Measurements from ENCODE around the gene ARHGAP22. TPM values are rescaled to one million over a fixed set of nuclear protein-coding genes. Genes with fewer than 3 reads are reported as not detected.

Gene ARHGAP22
- total RNA-seq, 4 donors from 2014 or later = 3.2 to 24.0 (median 9.9) TPM

DNA sequence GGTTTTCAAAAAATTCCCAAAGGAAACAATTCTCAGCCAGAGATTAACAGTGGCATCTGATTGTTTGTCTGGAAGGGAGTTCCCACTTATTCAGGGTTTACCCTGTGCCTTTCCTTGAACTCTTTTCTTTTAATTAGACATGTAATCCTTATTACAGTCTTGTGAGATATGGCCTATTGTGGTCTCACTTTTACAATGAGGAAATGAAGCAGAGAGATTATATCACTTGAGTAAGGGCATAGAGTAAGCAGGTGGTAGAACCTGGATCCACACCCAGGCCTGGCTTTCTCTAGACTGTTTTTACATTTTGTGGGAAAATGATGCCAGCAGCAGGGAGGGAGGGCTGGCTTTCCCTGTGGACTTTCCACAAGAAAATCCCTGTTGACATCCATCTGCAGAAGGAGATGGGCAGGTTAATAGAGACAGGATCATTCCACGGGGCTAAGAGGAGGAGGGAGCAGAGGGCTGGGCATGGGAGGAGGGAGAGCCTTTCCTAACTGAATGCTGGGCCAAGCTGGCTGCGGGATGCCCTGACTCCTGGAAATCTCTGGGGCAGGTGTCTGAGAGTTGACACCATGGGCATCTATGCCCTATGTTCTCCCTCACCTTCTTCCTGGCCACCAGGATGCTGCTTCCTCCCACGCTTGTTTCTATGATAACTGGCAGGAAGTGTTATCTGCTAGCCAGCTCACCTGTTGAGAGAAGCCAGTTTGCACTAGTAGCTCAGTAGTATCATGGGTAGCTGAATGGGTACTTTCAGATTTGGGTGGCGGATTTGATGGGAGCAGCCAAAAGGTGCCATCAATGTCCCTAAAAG, 28.7 kb upstream of the ARHGAP22 start:
- no peak for TF ChIP-seq CTCF (IDR thresholded peaks at IDR 0.05)
- DNase-seq (ENCODE audit: low spot score) (no peak), ATAC-seq (ENCODE audit: low FRiP score) (no peak)

DNA sequence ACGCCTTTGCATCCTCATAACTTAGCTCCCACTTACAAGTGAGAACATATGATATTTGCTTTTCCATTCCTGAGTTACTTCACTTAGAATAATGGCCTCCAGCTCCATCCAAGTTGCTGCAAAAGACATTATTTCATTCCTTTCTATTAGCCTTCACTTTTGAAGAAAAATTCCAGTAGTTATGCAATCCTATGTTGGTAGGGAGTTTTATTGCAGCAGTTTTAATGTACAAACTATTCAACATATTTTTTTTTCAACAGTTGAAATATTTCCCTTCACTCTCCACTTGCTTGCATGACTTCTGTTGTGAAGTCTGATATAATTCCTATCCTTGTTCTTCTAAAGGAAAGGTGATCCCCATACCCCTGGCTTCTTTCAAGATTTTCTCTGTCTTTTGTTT, 27.3 kb upstream of the ARHGAP22 start:
- DNase-seq (ENCODE audit: low spot score) = no peak
- no peak for TF ChIP-seq CTCF (IDR thresholded peaks at IDR 0.05)
- ATAC-seq (ENCODE audit: low FRiP score) = no peak

DNA sequence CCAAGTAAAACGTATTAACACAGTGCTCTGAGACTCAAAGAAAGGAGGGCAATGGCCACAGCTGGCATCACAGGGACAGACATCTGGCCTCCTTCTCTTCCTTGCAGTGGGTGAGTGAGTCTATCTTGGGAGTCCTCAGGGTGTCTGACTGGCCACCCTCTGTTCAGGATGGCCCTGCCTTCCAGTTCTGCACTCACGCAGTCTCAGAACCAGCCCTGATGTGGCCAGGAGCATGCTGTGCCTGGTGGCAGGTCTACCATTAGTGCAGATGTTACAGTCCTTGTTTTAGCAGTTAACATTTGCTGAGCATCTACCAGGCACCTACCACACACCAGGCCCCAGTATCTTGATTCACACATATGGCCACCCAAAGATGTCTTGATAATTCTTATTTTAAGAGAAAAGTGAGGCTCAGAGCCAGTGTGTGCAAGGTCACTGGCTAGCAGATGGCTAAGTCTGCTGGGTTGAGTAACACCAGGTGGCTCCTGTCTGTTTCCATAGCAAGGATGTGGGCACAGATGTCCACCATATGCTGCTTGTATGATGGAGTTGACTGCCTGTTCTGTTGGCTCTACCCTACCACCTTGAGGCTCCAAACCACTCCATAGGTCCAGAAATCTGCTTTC, 23.2 kb upstream of the ARHGAP22 start:
- DNase-seq (ENCODE audit: low spot score) (no peak), ATAC-seq (ENCODE audit: low FRiP score) (no peak)

DNA sequence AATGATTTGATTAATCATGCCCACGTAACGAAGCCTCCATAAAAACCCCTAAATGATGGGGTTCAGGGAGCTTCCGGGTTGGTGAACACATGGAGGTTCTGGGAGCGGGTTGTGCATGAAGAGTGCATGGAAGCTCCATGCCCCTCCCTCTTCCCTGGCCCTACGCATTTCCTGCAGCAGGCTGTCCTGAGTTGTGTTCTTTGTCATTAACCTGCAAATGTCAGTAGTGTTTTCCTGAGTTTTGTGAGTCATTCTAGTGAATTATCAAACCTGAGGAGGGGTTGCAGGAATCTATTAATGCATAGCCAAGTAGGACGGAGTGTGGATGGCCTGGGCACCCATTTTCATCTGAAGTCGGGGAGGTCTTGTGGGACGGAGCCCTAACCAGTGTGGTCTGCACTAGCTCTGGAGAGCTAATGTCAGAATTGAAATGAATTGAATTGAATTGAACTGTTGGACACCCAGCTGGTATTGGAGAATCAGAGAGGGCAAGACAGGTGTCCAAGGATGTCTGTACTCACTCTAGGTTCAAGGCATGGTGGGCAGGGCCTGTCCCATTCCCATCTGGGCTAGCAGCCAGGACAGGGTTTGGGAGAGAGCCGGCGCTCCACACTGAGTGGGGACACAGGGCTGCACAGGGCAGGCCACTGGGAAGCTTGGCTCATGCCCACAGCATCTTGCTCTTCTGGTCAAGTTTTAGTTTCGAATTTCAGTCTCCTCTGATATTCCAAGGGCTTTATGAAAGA, 22.3 kb upstream of the ARHGAP22 start:
- DNase-seq (ENCODE audit: low spot score) = no peak
- ATAC-seq (ENCODE audit: low FRiP score) = no peak
- TF ChIP-seq CTCF (IDR thresholded peaks at IDR 0.05) = no peak

More for the DNA sequence above, 23.2 kb upstream of the ARHGAP22 start:
- no peak for TF ChIP-seq CTCF (IDR thresholded peaks at IDR 0.05)

GRCh38 chr10:48626447-48626846, 21.6 kb upstream of the ARHGAP22 start:
- DNase-seq (ENCODE audit: low spot score) (no peak), ATAC-seq (ENCODE audit: low FRiP score) (no peak)
- TF ChIP-seq CTCF (IDR thresholded peaks at IDR 0.05) = no peak

DNA sequence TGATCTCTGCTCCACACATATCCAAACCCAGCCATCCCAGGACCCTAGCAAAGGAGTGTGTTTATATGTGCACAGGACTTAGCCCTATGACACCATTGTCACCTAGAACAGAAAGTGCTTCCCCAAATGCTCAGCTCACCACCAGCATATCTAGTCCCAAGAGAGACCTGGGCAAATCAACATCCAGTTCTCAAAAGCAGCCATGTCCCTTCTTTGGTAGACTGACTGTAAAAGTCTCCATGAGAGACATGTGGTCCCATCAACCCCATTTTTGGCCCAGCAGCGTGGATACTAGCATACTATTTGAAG, 20.9 kb upstream of the ARHGAP22 start:
- TF ChIP-seq CTCF (IDR thresholded peaks at IDR 0.05) = no peak
- no peak for DNase-seq (ENCODE audit: low spot score)
- ATAC-seq (ENCODE audit: low FRiP score) = no peak

Measured in omental fat pad (tissue), 4 donors.